ENCODE results near the gene SPOUT1.

The SPOUT1 gene

GRCh38 chr9:128770286-128771030 is 59.1 kb downstream of the SPOUT1 start:
- TF ChIP-seq CTCF (conservative IDR thresholded peaks at IDR 0.05): no peak
- no peak for TF ChIP-seq ZFX (IDR thresholded peaks at IDR 0.05)
- peak overlapping the region; percentile 73 for H3K27ac ChIP-seq
